GM12891 (cell line): ENCODE data around the gene NFATC2. TPM values are rescaled to one million over a fixed set of nuclear protein-coding genes. Genes with fewer than 3 reads are reported as not detected.
A peak's percentile ranks its signal among the peaks of the same experiment; 100 is the strongest.

Experiments used
- DNase-seq: peaks from one replicate; pipeline ENCODE4 v3.0.0; 2011; ENCODE audit warnings: low spot score; ENCODE audit not compliant: insufficient read length
- FAIRE-seq: peaks from 2 replicates; lab custom pipeline; 2011; peaks lifted over from hg19 to GRCh38; lab: Jason Lieb, UNC
- PAX5 ChIP-seq: IDR thresholded peaks from 2 replicates; pipeline ENCODE4 v1.6.1; 2011; ENCODE audit warnings: low read length, moderate library complexity, mild to moderate bottlenecking; ENCODE audit not compliant: insufficient read depth, severe bottlenecking
- POLR2A ChIP-seq: IDR thresholded peaks from 2 replicates; pipeline ENCODE4 v1.6.1; 2011; ENCODE audit warnings: low read depth, low read length, control low read depth
- POLR2AphosphoS5 ChIP-seq: IDR thresholded peaks from 2 replicates; pipeline ENCODE4 v1.6.1; 2011; ENCODE audit warnings: low read depth, low read length, control low read depth
- POU2F2 ChIP-seq: IDR thresholded peaks from 2 replicates; pipeline ENCODE4 v1.6.1; 2011; ENCODE audit warnings: low read depth, mild to moderate bottlenecking, control low read depth, low read length, moderate library complexity
- SPI1 ChIP-seq: IDR thresholded peaks from 2 replicates; pipeline ENCODE4 v1.6.1; 2011; ENCODE audit warnings: low read depth, low read length, control low read depth
- TAF1 ChIP-seq: IDR thresholded peaks from 2 replicates; pipeline ENCODE4 v1.6.1; 2011; ENCODE audit warnings: low read depth, low read length, control low read depth
- polyA plus RNA-seq: library from polyadenylated mRNA; unstranded; fragments of >200 nt; gene quantifications from one replicate; pipeline ENCODE4 v1.2.1, GENCODE V29; 2012; ENCODE audit warnings: low read depth, missing spikeins, inconsistent platforms; ENCODE audit not compliant: missing spikeins

The NFATC2 gene
- polyA plus RNA-seq: 0.39 TPM

GRCh38 chr20:51542571-51543421 lies at the start of gene NFATC2:
Gene NFATC2, minus strand, starts transcription at chr20:51542719. Its CDS starts 220 bp downstream, at chr20:51542499.
- DNase-seq: peak; percentile 49
- no peak for TF ChIP-seq POLR2AphosphoS5
- no peak for TF ChIP-seq POLR2A
- no peak for TF ChIP-seq SPI1
- no peak for TF ChIP-seq PAX5
- no peak for TF ChIP-seq POU2F2
- TF ChIP-seq TAF1: no peak
- no peak for FAIRE-seq

DNA sequence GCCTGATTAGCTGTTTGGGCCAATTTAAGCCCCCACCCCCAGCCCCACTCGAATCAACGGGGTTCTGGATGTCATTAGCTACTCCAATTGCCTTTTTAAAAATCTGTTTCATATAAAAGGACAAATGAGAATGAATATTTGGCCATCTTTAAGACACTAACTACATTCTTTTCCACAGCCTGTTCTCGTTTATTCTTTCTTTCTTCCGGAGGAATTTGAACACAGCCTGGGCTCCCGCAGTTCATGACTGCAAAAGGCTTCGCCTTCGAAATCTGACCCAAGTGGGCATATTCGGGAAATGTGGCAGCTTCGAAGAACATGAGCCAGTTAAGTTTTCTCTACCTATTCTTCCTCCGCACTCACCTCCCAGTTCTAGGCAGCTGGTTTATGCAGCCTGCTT lies 49.4 kb upstream of the NFATC2 start:
- no peak for FAIRE-seq
- no peak for DNase-seq
- TF ChIP-seq TAF1 (no peak), POLR2A (no peak), SPI1 (no peak), POU2F2 (no peak), PAX5 (no peak), POLR2AphosphoS5 (no peak)

DNA sequence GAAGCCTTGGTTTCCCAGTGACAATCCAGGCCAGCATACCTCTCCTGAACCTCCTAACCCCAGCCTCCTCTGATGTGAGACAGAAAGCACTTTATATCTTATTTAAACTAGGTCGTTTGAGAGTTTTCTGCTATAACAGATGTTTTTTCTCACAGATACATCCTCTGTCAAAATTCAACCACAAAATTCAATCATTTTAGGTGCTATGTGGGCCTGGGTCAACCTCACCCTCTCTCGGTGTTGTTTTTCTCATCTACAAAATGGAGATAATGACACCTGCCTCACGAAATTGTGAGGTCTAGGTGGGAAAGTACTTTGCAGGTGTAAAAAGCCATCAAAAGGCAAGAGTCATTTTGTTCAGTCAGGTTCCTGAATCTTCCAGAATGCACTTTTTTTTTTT lies 46.2 kb upstream of the NFATC2 start:
- DNase-seq (no peak), FAIRE-seq (no peak)

GRCh38 chr20:51587145-51587544 lies 44.6 kb upstream of the NFATC2 start:
- FAIRE-seq (no peak), DNase-seq (no peak)
- TF ChIP-seq POLR2AphosphoS5 (no peak), POU2F2 (no peak), SPI1 (no peak), PAX5 (no peak), POLR2A (no peak), TAF1 (no peak)

More for the DNA sequence above, 46.2 kb upstream of the NFATC2 start:
- no peak for TF ChIP-seq POLR2AphosphoS5
- TF ChIP-seq POU2F2: no peak
- TF ChIP-seq POLR2A: no peak
- TF ChIP-seq TAF1: no peak
- TF ChIP-seq PAX5: no peak
- TF ChIP-seq SPI1: no peak

DNA sequence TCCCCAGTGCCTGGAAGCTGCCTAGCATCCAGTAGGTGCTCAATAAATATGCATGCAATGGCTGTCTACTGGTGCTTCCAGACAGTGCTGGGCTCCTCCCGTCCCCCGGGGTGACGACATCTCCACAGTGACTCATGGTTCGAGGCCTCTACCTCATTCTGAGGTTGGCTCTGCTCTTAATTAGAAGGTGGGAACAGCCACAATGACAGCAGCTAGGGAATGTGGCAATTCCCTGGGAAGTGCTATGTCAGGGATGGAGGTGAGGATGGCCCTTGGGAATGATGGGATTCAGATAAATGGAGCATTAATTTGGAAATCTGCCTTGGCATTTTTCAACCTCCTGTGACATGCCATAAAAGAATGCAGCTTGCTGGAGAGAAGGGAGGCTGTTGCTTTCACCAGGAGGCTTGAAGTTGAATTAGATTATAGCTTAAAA lies 43.5 kb upstream of the NFATC2 start:
- no peak for FAIRE-seq
- DNase-seq: no peak
- TF ChIP-seq POLR2A (no peak), POLR2AphosphoS5 (no peak), SPI1 (no peak), TAF1 (no peak), PAX5 (no peak), POU2F2 (no peak)

DNA sequence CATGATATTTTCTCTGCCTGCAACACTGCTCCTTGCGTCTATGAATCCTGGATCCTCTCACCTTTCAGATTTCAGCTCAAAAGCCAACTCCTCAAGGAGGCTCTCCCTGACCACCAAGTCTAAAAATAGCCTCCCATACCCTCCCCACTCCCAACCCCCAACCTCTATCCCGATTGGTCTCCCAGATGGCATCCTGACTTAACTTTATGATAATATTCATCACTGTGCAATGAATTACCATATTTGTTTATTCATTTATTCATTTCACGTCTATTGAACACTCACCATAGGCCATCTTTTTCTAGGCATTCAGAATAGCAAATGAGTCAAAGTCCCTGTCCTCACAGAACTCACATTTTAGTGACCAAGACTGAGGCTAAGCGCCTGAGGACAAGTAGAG lies 42.6 kb upstream of the NFATC2 start:
- DNase-seq (no peak), FAIRE-seq (no peak)
- TF ChIP-seq POLR2AphosphoS5 (no peak), PAX5 (no peak), SPI1 (no peak), TAF1 (no peak), POU2F2 (no peak), POLR2A (no peak)

- DNase-seq: no peak
- no peak for TF ChIP-seq PAX5
- TF ChIP-seq POU2F2: no peak
- TF ChIP-seq SPI1: no peak
- TF ChIP-seq POLR2AphosphoS5: no peak
- no peak for TF ChIP-seq POLR2A
- no peak for TF ChIP-seq TAF1
- no peak for FAIRE-seq
Measured at GRCh38 chr20:51584737-51585136, 42.2 kb upstream of the NFATC2 start.

DNA sequence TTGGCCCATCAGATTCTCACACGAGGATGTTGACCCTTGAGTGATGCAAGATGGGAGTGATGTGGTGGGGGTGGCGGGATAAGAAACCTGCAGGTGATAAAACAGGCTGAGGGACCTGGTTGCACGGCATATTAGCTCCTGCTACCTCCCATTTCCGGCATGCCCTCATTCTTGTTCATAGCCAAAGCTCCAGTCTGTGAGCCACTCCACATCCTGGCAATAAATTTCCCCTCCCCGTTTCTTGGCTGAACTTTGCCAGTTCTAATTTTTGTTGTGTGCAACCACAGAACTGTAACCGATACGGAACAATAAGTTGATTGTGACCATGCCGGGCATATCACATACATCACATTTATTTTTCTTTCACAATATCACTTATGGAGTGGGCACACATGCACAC lies 41.6 kb upstream of the NFATC2 start:
- TF ChIP-seq POLR2AphosphoS5: no peak
- TF ChIP-seq POU2F2: no peak
- TF ChIP-seq TAF1: no peak
- TF ChIP-seq PAX5: no peak
- no peak for TF ChIP-seq POLR2A
- TF ChIP-seq SPI1: no peak
- FAIRE-seq (no peak), DNase-seq (no peak)

DNA sequence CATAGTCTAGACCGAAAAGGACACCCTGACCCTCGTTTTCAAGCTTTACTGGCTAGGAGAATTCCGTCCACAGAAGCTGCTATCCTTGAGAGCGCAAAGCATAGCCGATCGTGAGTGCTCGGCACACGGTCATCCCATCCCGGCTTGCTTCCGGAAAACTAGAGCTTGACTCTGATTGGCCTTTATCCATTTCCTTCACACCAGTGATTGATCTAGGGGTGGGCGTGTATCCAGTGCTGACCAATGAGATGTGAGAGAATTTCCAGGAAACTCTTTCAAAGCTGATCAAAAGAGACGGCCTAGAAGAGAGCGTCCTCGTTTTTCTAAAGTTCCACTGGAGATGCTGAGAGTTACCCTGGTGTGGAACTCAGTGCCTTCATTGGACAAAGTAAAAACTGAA lies 41.0 kb upstream of the NFATC2 start:
- no peak for DNase-seq
- TF ChIP-seq POU2F2 (no peak), TAF1 (no peak), POLR2A (no peak), POLR2AphosphoS5 (no peak), SPI1 (no peak), PAX5 (no peak)
- no peak for FAIRE-seq
